HTR-8/SVneo (cell line): ENCODE results near the gene PRDM16.

ENCODE experiments used
- DNase-seq: peaks from one replicate; pipeline ENCODE4 v3.0.0; 2011; ENCODE audit warnings: low spot score, mixed read lengths; ENCODE audit not compliant: insufficient read length
- FAIRE-seq: peaks from 2 replicates; lab custom pipeline; 2011; peaks lifted over from hg19 to GRCh38; lab: Jason Lieb, UNC

PRDM16 gene

GRCh38 chr1:3169665-3170356, 100.8 kb downstream of the PRDM16 start:
- DNase-seq (no peak), FAIRE-seq (no peak)

- DNase-seq (no peak), FAIRE-seq (no peak)
These were observed 101.8 kb downstream of the PRDM16 start for GRCh38 chr1:3170561-3171453.

GRCh38 chr1:3171761-3172160, 102.8 kb downstream of the PRDM16 start:
- FAIRE-seq (no peak), DNase-seq (no peak)

GRCh38 chr1:3172431-3173380, 103.7 kb downstream of the PRDM16 start:
- FAIRE-seq (no peak), DNase-seq (no peak)

GRCh38 chr1:3173381-3173980, 104.5 kb downstream of the PRDM16 start:
- no peak for DNase-seq
- no peak for FAIRE-seq

GRCh38 chr1:3174487-3175247, 105.7 kb downstream of the PRDM16 start:
- no peak for FAIRE-seq
- no peak for DNase-seq

GRCh38 chr1:3175486-3175885, 106.5 kb downstream of the PRDM16 start:
- DNase-seq (no peak), FAIRE-seq (no peak)

GRCh38 chr1:3176028-3176427, 107.0 kb downstream of the PRDM16 start:
- FAIRE-seq (peak; percentile 44), DNase-seq (no peak)

- DNase-seq (no peak), FAIRE-seq (no peak)
These were observed 107.8 kb downstream of the PRDM16 start for GRCh38 chr1:3176820-3177219.

- FAIRE-seq (no peak), DNase-seq (no peak)
These were observed 109.3 kb downstream of the PRDM16 start for GRCh38 chr1:3178279-3178678.

GRCh38 chr1:3179471-3179870, 110.5 kb downstream of the PRDM16 start:
- FAIRE-seq: no peak
- DNase-seq: no peak

GRCh38 chr1:3180915-3181314, 111.9 kb downstream of the PRDM16 start:
- FAIRE-seq: no peak
- DNase-seq: no peak

GRCh38 chr1:3181956-3182355, 113.0 kb downstream of the PRDM16 start:
- FAIRE-seq (no peak), DNase-seq (no peak)

GRCh38 chr1:3183411-3183810, 114.4 kb downstream of the PRDM16 start:
- no peak for DNase-seq
- no peak for FAIRE-seq

GRCh38 chr1:3183813-3184212, 114.8 kb downstream of the PRDM16 start:
- no peak for DNase-seq
- no peak for FAIRE-seq

- FAIRE-seq (no peak), DNase-seq (no peak)
These were observed 115.7 kb downstream of the PRDM16 start for GRCh38 chr1:3184666-3185065.

- no peak for DNase-seq
- no peak for FAIRE-seq
These were observed 117.0 kb downstream of the PRDM16 start for GRCh38 chr1:3185896-3186525.

- DNase-seq (peak; percentile 14), FAIRE-seq (no peak)
These were observed 117.5 kb downstream of the PRDM16 start for GRCh38 chr1:3186526-3186921.
